Glomerular endothelial cell (primary cell): Measurements from ENCODE around the gene CREM. TPM values are rescaled to one million over a fixed set of nuclear protein-coding genes. Genes with fewer than 3 reads are reported as not detected.
"Not testable (repeated sequence)": the region's sequence is repeated elsewhere in the genome, so short reads cannot be mapped to it uniquely, and the experiment has no call there.

Experiments used
- DNase-seq: peaks from one replicate; pipeline ENCODE4 v3.0.0-alpha.2; 2011; ENCODE audit warnings: low read depth, low spot score; ENCODE audit errors: extremely low read depth
- total RNA-seq: library from RNA; depleted of rRNA; stranded (reverse); fragments of >200 nt; gene quantifications from 2 replicates; pipeline ENCODE4 v1.2.3, GENCODE V29; 2015

Gene CREM
- total RNA-seq, 1 donor from 2014 or later = 68.5 TPM

DNA sequence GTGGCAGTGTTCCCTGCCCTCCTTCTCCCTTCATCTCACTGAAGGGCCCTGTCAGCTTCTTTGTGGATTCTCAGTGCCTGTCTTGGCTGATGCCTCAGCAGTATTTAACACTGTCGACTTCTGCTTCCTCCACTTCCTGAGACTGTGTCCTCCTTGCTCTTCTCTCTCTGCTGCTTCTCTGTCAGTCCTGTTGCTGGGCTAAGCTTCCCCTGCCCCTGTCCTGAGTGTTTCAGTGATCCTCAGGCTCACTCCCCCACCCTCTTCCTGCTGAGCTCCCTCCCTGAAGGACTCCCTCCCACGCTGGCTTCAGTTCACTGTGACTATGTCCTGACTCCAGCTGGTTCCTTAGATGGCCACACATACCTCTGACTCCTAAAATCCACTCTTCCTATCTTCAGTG is 64.9 kb downstream of the CREM start:
- DNase-seq = no peak

DNA sequence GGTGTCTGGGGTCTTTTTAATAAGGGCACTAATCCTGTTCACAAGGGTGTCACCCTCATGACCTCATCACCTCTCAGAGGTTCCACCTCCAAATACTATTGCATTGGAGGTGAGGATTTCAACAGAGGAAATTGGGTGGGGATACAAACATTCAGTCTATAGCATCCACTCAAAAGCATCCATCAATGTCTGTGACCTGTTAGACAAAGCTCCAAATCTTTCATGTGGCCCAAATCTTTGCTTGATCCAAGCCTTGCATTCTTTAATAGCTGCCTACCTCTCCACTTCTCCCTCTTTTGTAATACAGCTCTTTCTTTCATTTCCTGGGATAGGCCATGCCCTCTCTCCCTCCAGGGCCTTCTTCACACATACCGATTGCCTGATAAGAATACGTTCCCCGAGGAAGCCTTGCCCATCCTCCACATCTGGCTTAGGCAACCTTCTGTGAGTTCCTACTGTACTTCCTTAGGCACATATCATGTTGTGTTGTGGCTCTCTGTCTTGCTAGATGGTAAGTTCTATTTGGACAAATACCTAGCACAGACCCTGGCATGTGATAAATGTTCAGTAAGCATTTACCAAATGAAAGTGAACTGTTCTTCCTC is 66.1 kb downstream of the CREM start:
- no peak for DNase-seq

DNA sequence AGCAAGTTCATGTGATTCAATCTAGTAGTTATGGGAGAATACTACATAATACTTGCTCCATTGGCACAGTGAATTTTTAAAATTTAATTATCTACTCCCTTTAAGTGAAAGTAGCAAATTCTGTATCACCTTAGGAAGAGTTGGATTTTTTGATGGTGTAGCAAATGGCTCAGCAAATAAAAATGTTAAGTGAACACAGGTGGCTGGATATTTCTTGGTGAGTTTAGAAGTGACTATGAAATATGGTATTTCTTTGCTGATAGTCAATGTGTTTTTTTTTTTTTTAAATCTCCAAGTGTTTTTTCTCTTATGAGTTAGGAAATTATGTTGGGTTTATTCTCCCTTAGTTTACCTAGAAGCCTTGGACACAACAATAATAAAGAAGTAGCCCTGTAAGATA is 67.8 kb downstream of the CREM start:
- no peak for DNase-seq

GRCh38 chr10:35194906-35195305 is 68.3 kb downstream of the CREM start:
- DNase-seq = no peak

GRCh38 chr10:35195361-35196306 is 69.0 kb downstream of the CREM start:
- DNase-seq = peak; percentile 100

DNA sequence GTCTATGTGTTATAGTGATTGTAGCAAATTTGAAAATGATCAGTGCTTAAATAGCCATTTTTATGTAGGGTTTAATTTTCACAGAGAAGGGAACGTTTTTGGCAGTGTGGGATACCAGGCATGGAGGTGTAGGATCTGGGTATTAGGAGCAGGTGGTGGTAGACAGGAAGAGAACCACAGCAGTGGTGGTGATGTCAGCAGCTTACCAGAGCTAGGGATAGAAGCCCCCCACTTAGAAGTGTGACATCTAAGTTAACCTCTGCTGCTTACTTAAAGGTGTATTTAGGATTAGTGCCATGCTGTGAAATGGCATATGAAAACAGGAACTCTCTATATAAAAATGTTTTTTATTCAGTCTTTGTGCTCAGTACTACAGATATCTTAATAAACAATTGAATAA is 73.8 kb downstream of the CREM start:
- DNase-seq = no peak

DNA sequence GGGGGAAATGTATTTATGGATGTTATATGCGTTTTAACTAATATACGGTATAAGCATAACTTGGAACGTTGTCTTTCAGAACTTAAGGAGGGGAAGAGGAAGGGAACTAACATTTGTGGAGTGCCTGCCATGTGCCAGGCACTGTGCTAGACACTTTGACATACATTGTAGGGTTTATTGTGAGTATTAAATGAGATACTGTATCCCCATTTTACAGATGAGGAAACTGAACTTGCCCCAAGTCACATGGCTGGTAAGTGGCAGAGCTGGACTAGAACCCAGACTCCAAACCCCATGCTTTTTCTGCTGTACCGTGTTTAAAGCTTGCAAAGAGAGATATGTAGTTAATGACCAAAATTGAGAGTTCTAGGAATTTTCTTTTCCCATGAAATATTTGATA is 74.6 kb downstream of the CREM start:
- no peak for DNase-seq

DNA sequence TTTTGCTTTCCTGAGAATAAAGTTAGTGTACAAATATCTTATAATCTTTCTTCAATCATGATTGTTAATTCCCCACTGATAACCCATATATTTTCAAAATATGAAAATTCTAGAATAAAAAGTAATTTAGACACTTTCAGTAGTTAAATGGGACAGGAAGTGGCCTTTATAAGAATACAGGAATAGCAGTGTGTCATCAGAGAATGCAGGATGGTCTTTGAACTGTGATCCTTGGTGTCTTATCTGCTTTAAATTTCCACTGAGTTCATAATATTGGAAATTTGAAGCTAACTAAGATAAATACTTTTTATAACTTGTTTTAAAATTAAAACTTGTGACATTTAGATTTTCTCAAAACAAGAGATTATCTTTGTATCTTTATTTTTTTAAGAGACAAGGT is 75.4 kb downstream of the CREM start:
- DNase-seq = no peak

DNA sequence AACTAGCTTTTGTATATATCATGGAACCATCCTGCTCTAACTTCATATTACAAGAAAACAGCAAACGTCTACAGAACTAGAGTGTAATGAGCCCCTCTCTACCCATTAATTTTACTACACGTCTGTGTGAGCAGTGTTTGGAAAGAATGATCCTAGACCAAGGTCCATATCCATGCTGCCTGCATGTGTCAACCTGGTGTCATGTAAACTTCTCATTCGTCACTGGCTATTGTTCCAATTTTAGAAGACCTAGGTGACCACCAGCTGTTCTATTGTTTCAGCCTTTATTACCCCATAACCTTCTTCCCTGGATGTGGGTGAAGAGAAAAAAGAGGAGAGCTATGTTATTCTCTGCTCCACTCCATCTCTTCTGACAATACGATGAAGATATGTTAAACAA is 77.1 kb downstream of the CREM start:
- DNase-seq = no peak

DNA sequence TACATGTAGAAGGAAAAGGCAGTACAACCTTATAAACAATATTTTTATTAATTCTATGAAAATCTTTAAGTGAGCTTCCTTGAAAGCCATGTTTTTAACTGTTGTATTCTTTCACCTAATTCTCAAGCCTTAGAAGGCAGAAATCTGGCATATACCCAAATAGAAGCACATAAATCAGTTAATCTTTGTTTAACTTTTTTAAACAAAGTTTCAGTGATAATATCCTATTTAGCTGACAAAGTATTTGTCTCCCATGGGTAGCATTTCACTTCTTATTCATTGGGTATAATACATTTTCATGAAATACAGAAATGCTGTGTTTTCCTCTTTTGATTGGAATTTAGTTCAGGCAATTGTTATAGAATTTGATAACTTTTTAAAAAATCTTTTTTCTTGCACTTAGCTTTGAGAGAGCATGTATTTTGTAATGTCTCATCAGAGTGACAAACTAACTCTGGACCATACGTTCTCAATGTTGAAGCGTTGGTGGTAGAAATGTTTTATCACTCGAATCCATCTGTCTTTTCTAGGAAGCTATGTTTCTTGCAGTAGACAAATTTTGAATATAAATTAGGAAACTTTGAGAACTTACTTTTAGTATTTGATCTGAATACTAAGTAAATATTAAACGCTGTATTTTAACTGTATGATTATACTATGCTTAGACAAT is 78.1 kb downstream of the CREM start:
- no peak for DNase-seq

DNA sequence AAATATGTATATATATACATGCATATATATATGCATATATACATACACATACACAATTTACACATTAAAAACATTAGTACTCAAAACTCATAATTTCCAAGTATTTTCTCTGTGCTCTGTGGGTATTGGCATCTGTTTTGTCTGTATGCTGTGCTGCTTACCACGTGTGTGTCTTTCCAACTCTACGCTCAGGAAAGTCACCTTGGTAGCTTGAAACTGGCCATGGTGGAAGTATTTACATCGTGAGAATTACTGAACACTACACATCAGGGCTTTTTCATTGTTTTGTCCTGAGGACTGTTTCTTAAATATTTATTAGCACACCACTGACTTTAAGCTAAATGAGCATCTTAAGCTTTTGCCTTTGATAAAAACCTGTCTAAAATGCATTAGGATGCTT is 79.6 kb downstream of the CREM start:
- no peak for DNase-seq

DNA sequence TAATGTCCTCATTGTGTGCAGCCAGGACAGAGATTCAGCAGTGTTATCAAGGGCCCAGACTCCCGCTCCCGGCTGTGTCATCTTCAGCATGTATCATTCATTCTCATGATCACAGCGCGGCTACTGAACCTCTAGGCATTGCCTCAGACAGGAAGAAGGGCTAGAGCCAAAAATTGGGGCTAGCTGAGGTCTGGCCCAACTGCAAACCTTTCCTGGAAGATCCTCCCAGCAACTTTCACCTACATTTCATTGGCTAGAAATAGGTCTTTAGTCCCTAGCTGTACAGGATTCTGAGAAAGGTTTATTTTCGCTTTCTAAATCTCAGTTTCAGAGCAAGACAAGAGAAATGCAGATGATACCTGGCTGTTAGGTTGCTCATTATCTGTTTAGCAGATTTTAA is 81.9 kb downstream of the CREM start:
- no peak for DNase-seq

GRCh38 chr10:35208949-35209613 is 82.4 kb downstream of the CREM start:
- DNase-seq = no peak

DNA sequence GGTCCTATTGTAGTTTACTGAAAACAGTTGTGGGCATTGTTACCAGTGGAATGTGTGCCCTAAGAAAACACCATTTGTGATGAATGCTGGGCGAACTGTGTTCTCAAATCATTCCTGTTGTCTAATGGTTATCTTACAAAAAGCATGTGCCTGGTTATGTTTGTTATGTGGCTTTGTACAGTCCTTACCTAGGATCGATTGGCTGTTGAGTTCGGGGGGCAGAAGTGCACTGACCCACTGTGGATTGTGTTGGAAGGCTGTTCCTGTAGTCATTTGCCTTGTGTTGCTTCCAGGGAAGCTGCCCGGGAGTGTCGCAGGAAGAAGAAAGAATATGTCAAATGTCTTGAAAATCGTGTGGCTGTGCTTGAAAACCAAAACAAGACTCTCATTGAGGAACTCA is 84.3 kb downstream of the CREM start:
- DNase-seq = no peak

DNA sequence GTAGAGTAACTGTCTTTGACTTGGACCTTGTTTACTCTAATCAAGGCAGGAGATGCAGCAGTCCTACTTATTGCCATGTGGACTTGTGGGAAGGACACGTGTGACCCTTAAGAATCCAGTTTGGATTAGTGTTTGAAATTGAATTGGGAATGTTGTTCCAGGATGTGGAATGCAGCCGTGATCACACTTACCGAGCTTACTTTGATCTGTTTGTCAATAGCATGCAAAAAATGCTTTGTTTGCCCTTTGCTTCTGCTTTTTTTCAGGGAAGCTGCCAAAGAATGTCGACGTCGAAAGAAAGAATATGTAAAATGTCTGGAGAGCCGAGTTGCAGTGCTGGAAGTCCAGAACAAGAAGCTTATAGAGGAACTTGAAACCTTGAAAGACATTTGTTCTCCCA is 84.7 kb downstream of the CREM start:
- no peak for DNase-seq

- no peak for DNase-seq
Observed at GRCh38 chr10:35212856-35213255, 86.2 kb downstream of the CREM start.

GRCh38 chr10:35213699-35214098 is 87.1 kb downstream of the CREM start:
- no peak for DNase-seq

DNA sequence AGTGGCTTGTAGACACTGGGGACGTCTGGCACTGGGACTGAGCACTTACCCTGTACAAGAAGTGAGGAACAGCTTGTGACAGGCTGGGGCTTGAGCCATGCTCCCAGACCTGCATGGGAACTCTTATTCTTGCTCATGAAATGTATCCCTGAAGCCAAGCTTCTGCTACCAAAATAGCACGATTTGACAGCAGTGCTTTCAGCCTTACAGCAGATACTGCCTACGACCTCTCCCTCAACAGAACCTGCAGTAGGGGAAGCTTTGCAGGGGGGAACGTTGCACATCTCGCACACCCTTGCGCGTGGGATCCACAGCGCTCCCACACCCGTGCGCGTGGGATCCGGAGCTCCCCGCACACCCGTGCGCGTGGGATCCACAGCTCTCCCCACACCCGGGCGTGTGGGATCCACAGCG is 88.0 kb downstream of the CREM start:
- no peak for DNase-seq

DNA sequence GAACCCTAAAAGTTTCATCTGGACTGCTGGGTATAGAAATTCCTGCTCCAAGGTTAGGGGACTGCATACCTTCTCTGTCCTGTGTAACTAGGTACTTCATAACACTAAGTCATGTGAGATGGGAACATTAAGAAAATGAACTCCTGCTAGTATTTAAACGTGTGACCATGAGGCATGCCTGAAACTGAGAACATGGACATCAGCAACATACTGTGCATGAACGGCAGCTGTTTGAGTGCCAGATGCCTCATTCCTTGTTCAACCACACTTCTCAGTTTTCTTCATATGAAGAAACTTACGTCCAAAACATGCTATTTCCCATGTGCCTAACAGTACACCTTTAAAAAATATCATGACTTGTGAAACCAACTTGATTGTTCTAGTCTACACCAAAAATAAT is 88.5 kb downstream of the CREM start:
- DNase-seq = no peak

DNA sequence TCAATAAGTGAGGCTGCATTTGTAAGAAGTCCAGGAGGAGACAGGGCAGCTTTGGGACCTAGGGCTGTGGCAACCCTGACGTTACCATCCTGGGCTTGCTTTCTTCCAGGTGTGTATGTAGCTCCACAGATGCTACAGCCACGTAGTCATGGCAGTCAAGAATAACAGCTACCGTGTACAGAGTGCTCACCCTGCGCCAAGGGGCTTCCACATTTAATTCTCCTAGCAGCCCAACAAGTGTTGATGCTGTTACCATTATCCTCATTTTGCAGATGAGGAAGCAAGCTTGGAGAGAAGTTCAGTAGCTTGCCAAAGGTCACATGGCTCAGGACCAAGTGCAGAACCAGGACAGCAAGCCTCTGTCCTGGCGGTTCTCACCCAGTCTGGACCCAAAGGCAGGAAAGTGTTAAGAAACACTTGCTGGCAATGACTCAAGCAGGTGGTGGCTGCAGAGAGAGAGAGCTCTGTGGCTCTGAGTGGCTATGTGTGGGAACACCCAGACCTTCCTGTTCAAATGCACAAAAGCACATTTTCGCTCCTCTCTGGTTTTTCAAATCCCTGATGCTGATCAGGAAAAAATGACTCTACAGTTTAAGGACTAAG is 89.8 kb downstream of the CREM start:
- no peak for DNase-seq

DNA sequence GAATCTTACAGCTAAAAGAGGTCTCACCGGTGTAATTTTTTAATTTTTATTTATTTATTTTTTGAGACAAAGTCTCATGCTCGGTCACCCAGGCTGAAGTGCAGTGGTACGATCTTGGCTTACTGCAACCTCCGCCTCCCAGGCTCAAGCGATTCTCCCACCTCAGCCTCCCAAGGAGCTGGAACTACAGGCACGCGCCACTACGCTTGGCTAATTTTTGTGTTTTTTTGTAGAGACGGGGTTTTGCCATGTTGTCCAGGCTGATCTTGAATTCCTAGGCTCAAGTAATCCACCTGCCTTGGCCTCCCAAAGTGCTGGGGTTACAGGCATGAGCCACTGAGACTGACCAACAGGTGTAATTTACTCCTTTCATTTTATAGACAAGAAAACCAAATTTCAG is 90.3 kb downstream of the CREM start:
- DNase-seq = not testable (repeated sequence)
